ENCODE results near the gene SOST. TPM values are rescaled to one million over a fixed set of nuclear protein-coding genes. Genes with fewer than 3 reads are reported as not detected.

Gene SOST
- polyA plus RNA-seq, 2 of the 4 experiments (the other 2 are of a cell fraction) = 0.03 to 0.05 TPM

DNA sequence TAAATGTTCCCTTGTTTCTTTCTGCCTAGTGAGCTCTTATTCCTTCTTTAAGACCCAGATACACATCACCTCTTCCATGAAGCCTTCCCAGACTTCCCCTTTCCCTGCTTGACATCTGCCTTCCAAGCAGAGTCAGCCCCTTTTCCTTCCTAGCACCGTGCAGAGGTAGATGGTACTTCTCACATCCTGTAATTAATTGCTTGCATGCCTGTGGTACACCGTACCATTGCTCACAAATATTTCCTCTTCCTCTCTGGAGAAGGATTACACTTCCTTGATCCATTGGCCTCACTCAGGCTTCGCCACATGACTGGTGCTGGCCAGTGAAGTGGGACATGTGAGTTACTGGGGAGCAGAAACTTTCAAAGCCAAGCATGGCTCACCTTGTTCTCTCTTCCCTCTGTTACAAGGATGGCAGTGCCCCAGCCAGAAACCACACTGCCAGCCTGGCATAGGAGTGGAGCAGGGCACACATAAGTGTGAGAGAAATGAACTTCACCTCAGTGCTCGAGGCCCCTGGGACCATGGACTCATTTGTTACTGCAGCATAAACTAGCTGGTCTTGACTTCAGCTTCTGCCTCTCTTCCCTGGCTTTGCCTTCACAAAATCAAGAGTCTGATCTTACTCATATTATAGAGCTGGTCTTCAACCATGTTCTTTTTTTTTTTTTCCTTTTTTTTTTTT lies 44.0 kb downstream of the SOST start:
- Histone ChIP-seq H3K9me3 (no peaks in the 10 kb centered on the region), H3K4me1 (peaks cover 35% of the 10 kb centered on the region), H3K27ac (peak overlapping the region in 1 of 2 experiments; percentile 85; a peak in 4 of 6 replicates), H3K4me3 (no peak overlapping the region), H3K4me2 (peak overlapping the region; percentile 84)
- ATAC-seq (peak; percentile 14 to 22; a peak in 4 of 6 replicates), FAIRE-seq (peak; percentile 98), DNase-seq (ENCODE audit: low read depth in 1 of 2, low spot score in 1 of 2) (no peak)
- ChIA-PET CTCF (interaction anchor here (0.6 to 2.1 kb wide), 3 partner anchors 74 to 138 kb away, joined by 3 to 8 read pairs (median 4); no protein-coding TSS in a partner anchor), POLR2A (interaction anchor here (0.6 to 1.3 kb wide), 5 partner anchors 12 to 1591 kb away, joined by 3 to 9 read pairs (median 3); partner anchors contain the start of gene DUSP3)
- WGBS (ENCODE audit: missing lambda C conversion rate) = 77% methylated on average over 4 of the region's 4 CpGs
- TF ChIP-seq BHLHE40 (IDR thresholded peaks at IDR 0.05; ENCODE audit: low read depth, low read length) (no peak), ZC3H11A (IDR thresholded peaks at IDR 0.05) (no peak), ZFP36 (IDR thresholded peaks at IDR 0.05; ENCODE audit: borderline replicate concordance, partially characterized antibody) (peak; percentile 98), TP53 (CRISPR knock-in tag; IDR thresholded peaks at IDR 0.05) (0 out of 2 replicates have a peak, but pooled peaks have one; percentile 14), MAX (IDR thresholded peaks at IDR 0.05) (peak; percentile 14; the same call in 1 of the 2 replicates), ESRRA (IDR thresholded peaks at IDR 0.05; ENCODE audit: borderline replicate concordance, low read length) (no peak), FOSB (CRISPR knock-in tag; IDR thresholded peaks at IDR 0.05) (no peak)
- TF ChIP-seq, protein P1, sequence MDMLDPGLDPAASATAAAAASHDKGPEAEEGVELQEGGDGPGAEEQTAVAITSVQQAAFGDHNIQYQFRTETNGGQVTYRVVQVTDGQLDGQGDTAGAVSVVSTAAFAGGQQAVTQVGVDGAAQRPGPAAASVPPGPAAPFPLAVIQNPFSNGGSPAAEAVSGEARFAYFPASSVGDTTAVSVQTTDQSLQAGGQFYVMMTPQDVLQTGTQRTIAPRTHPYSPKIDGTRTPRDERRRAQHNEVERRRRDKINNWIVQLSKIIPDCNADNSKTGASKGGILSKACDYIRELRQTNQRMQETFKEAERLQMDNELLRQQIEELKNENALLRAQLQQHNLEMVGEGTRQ (IDR thresholded peaks at IDR 0.05) = 0 out of 2 replicates have a peak, but pooled peaks have one; percentile 9

- Histone ChIP-seq H3K27ac (peak overlapping the region; percentile 76 to 85), H3K4me3 (peak overlapping the region; percentile 44), H3K4me2 (peak overlapping the region; percentile 84), H3K9me3 (no peaks in the 10 kb centered on the region), H3K4me1 (peaks cover 29% of the 10 kb centered on the region)
- ATAC-seq (peak; percentile 78 to 79), FAIRE-seq (no peak), DNase-seq (ENCODE audit: low read depth in 1 of 2, low spot score in 1 of 2) (peak in 1 of 2 experiments; percentile 76)
- POLR2A ChIA-PET = interaction anchor here (0.6 to 1.3 kb wide), 9 partner anchors 11 to 1592 kb away, joined by 3 to 9 read pairs (median 3); partner anchors contain the start of gene DUSP3
- CTCF ChIA-PET = interaction anchor here (2.1 kb wide), 1 partner anchor 137 kb away, joined by 8 read pairs; no protein-coding TSS in a partner anchor
- TF ChIP-seq TP53 (CRISPR knock-in tag; IDR thresholded peaks at IDR 0.05) = no peak
- TF ChIP-seq POLR2A (IDR thresholded peaks at IDR 0.05; ENCODE audit: low read length) = peak; percentile 39; the same call in 1 of the 2 replicates
- TF ChIP-seq E2F6 (IDR thresholded peaks at IDR 0.05; ENCODE audit: borderline replicate concordance, low read depth) = peak; percentile 72; the same call in 1 of the 2 replicates
- peak in 1 of 2 experiments; percentile 53; a peak in 2 of 5 replicates for TF ChIP-seq JUN (IDR thresholded peaks at IDR 0.05)
- TF ChIP-seq HDAC2 (IDR thresholded peaks at IDR 0.05) = peak; percentile 82; the same call in 1 of the 2 replicates
- TF ChIP-seq, protein P2, sequence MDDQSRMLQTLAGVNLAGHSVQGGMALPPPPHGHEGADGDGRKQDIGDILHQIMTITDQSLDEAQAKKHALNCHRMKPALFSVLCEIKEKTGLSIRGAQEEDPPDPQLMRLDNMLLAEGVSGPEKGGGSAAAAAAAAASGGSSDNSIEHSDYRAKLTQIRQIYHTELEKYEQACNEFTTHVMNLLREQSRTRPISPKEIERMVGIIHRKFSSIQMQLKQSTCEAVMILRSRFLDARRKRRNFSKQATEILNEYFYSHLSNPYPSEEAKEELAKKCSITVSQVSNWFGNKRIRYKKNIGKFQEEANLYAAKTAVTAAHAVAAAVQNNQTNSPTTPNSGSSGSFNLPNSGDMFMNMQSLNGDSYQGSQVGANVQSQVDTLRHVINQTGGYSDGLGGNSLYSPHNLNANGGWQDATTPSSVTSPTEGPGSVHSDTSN (IDR thresholded peaks at IDR 0.05) = no peak
- TF ChIP-seq ZFP36 (IDR thresholded peaks at IDR 0.05; ENCODE audit: borderline replicate concordance, partially characterized antibody) = no peak
- WGBS (ENCODE audit: missing lambda C conversion rate) = 6% methylated on average over 47 of the region's 53 CpGs
Observed at GRCh38 chr17:43713494-43714162, 45.0 kb downstream of the SOST start.

- FAIRE-seq = no peak
- Histone ChIP-seq H3K27ac (no peak overlapping the region), H3K9me3 (no peaks in the 10 kb centered on the region), H3K4me3 (no peak overlapping the region), H3K4me1 (peaks cover 17% of the 10 kb centered on the region), H3K4me2 (no peak overlapping the region)
- CTCF ChIA-PET = no interaction called here
- DNase-seq (ENCODE audit: low read depth in 1 of 2, low spot score in 1 of 2) = no peak
- no peak for ATAC-seq
- 89% methylated on average over 6 of the region's 6 CpGs for WGBS (ENCODE audit: missing lambda C conversion rate)
- peak; percentile 26 for TF ChIP-seq MAFK (IDR thresholded peaks at IDR 0.05; ENCODE audit: partially characterized antibody)
- TF ChIP-seq, protein P3, sequence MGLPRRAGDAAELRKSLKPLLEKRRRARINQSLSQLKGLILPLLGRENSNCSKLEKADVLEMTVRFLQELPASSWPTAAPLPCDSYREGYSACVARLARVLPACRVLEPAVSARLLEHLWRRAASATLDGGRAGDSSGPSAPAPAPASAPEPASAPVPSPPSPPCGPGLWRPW (IDR thresholded peaks at IDR 0.05) = no peak
- POLR2A ChIA-PET = no interaction called here
Observed at GRCh38 chr17:43712397-43712796, 46.2 kb downstream of the SOST start.
